HCT116 (cell line): ENCODE measurements around the gene VTI1A. TPM values are rescaled to one million over a fixed set of nuclear protein-coding genes. Genes with fewer than 3 reads are reported as not detected.

Source experiments
- ATAC-seq: fragments of 200-7000 bp; cut with Tn5 transposase; 2 replicates; pipeline ENCODE4 v1.9.1; 2020; ENCODE audit warnings: mild to moderate bottlenecking, moderate library complexity
- BruUV-seq: library from RNA; stranded (reverse); fragments of 400-500 nt; replicated peaks from 2 replicates; lab custom pipeline; 2021; lab: Mats Ljungman, UMichigan
- CTCF ChIA-PET: fragments of 300-600 bp; sonication (Branson Sonifier 250); formaldehyde crosslinking; loops from one replicate; lab custom pipeline; 2021; ENCODE audit warnings: antibody characterized with exemption; lab: Charles Lee
- POLR2A ChIA-PET: fragments of 300-600, 350-600 bp; sonication (Branson Sonifier 250); formaldehyde crosslinking; loops from one replicate; lab custom pipeline; 2021; ENCODE audit warnings: antibody characterized with exemption; lab: Charles Lee
- RAD21 ChIA-PET, 2 experiments: fragments of 300-600 bp; sonication (Branson Sonifier 250); formaldehyde crosslinking; loops; one replicate each; lab custom pipeline; 2023; ENCODE audit warnings: low total read pairs in 2 of 2; ENCODE audit not compliant: uncharacterized antibody in 2 of 2, unreplicated experiment in 2 of 2, low non-redundant PET in 1 of 2; lab: Charles Lee
- DNase-seq: peaks from one replicate; pipeline ENCODE4 v3.0.0-alpha.2; 2010; ENCODE audit warnings: low read depth, low spot score
- H2AFZ ChIP-seq: fragments of 200-600 bp; shearing (Covaris generic), sonication (generic); 2 replicates; pipeline ENCODE4 v1.6.1; 2017; ENCODE audit warnings: low read depth, mixed run types, mixed read lengths, antibody characterized with exemption, low read length; ENCODE audit not compliant: poor library complexity, severe bottlenecking
- H3K27ac ChIP-seq: 2 replicates; pipeline ENCODE4 v1.5.1; 2012; ENCODE audit warnings: low read depth, low read length
- H3K27me3 ChIP-seq: fragments of 200-600 bp; sonication (generic); 2 replicates; pipeline ENCODE4 v1.6.1; 2016; ENCODE audit warnings: mixed run types, low read length, mixed read lengths; ENCODE audit not compliant: insufficient read depth
- H3K36me3 ChIP-seq, 2 experiments: fragments of 200-500 bp in 1 of 2; fragments of 200-600 bp in 1 of 2; sonication (Bioruptor generic) in 1 of 2; sonication (generic) in 1 of 2; 2 replicates each; pipeline versions ENCODE4 v1.5.1 to v1.6.1; 2014 to 2016; ENCODE audit warnings: low read length in 2 of 2, inconsistent platforms in 1 of 2, mixed read lengths in 1 of 2, mixed run types in 1 of 2; ENCODE audit not compliant: insufficient read depth in 2 of 2, control insufficient read depth in 1 of 2
- H3K4me1 ChIP-seq, 2 experiments: fragments of 200-600 bp in 1 of 2; sonication (generic) in 1 of 2; 2 replicates each; pipeline versions ENCODE4 v1.5.1 to v1.6.1; 2012 to 2017; ENCODE audit warnings: low read length in 2 of 2, inconsistent platforms in 1 of 2, mild to moderate bottlenecking in 1 of 2, mixed read lengths in 1 of 2, mixed run types in 1 of 2, moderate library complexity in 1 of 2; ENCODE audit not compliant: insufficient read depth in 2 of 2, control insufficient read depth in 1 of 2
- H3K4me2 ChIP-seq: fragments of 200-600 bp; sonication (generic); 2 replicates; pipeline ENCODE4 v1.6.1; 2017; ENCODE audit warnings: mixed run types, low read length, mixed read lengths
- H3K4me3 ChIP-seq, 2 experiments: fragments of 200-600 bp in 1 of 2; sonication (generic) in 1 of 2; replicated peaks in 1 of 2; 2 replicates each; pipeline ENCODE4 v1.5.1; 2011 to 2016; ENCODE audit warnings: low read length in 2 of 2, control low read depth in 1 of 2, low read depth in 1 of 2, mild to moderate bottlenecking in 1 of 2, mixed read lengths in 1 of 2, mixed run types in 1 of 2
- H3K79me2 ChIP-seq: fragments of 200-600 bp; sonication (generic); 2 replicates; pipeline ENCODE4 v1.6.1; 2017; ENCODE audit warnings: mild to moderate bottlenecking, mixed run types, low read length, moderate library complexity, mixed read lengths; ENCODE audit not compliant: insufficient read depth
- H3K9ac ChIP-seq: fragments of 200-600 bp; sonication (generic); 2 replicates; pipeline ENCODE4 v1.6.1; 2016; ENCODE audit warnings: low read length, mixed read lengths
- H3K9me2 ChIP-seq: fragments of 200-600 bp; sonication (generic), shearing (Covaris generic); 2 replicates; pipeline ENCODE4 v1.6.1; 2017; ENCODE audit warnings: mixed run types, mild to moderate bottlenecking, moderate library complexity; ENCODE audit not compliant: insufficient read depth
- H3K9me3 ChIP-seq, 2 experiments: fragments of 200-500 bp in 1 of 2; fragments of 200-600 bp in 1 of 2; sonication (Bioruptor generic) in 1 of 2; sonication (generic) in 1 of 2; 2 replicates each; pipeline ENCODE4 v1.6.1; 2014 to 2017; ENCODE audit warnings: low read length in 2 of 2, mixed read lengths in 2 of 2, inconsistent platforms in 1 of 2, low read depth in 1 of 2, mild to moderate bottlenecking in 1 of 2, mixed run types in 1 of 2, moderate library complexity in 1 of 2; ENCODE audit not compliant: control insufficient read depth in 1 of 2, insufficient read depth in 1 of 2
- H4K20me1 ChIP-seq: fragments of 200-600 bp; sonication (generic), shearing (Covaris generic); 2 replicates; pipeline ENCODE4 v1.6.1; 2017; ENCODE audit warnings: mixed run types, mild to moderate bottlenecking, moderate library complexity; ENCODE audit not compliant: insufficient read depth
- CBX3 ChIP-seq: IDR thresholded peaks from 2 replicates; pipeline ENCODE4 v1.6.1; 2012; ENCODE audit warnings: low read depth
- FOSL1 ChIP-seq: IDR thresholded peaks from 2 replicates; pipeline ENCODE4 v1.6.1; 2012; ENCODE audit warnings: low read depth
- REST ChIP-seq: IDR thresholded peaks from 2 replicates; pipeline ENCODE4 v1.6.1; 2012; ENCODE audit warnings: low read depth
- SIN3A ChIP-seq: IDR thresholded peaks from 2 replicates; pipeline ENCODE4 v1.6.1; 2012; ENCODE audit warnings: low read depth
- SP1 ChIP-seq: IDR thresholded peaks from 2 replicates; pipeline ENCODE4 v1.6.1; 2012; ENCODE audit warnings: low read depth
- SRF ChIP-seq: IDR thresholded peaks from 2 replicates; pipeline ENCODE4 v1.6.1; 2012; ENCODE audit warnings: low read depth
- ZFX ChIP-seq: fragments of 450-650 bp; IDR thresholded peaks from 2 replicates; pipeline ENCODE4 v1.6.1; 2017
- ZNF274 ChIP-seq: fragments of 200-500 bp; sonication (Bioruptor generic); IDR thresholded peaks from 2 replicates; pipeline ENCODE4 v1.6.1; 2014; ENCODE audit warnings: mild to moderate bottlenecking, low read depth, low read length, inconsistent platforms
- intact Hi-C: fragments of 100-400 bp; cut with micrococcal nuclease; formaldehyde crosslinking; loops from 2 replicates; pipeline ENCODE4 v1.10.0; 2022
- total RNA-seq: library from RNA; stranded (reverse); gene quantifications from one replicate; pipeline ENCODE4 v1.2.1, GENCODE V29; 2021; ENCODE audit not compliant: unreplicated experiment
- TF ChIP-seq, protein P1 (sequence below), 3 experiments: fragments of 200-600 bp in 1 of 3; sonication (generic) in 1 of 3; IDR thresholded peaks in 2 of 3; conservative IDR thresholded peaks in 1 of 3; 2 replicates each; pipeline ENCODE4 v1.5.1; 2012 to 2017; ENCODE audit warnings: low read depth in 2 of 3, low read length in 2 of 3, antibody characterized with exemption in 1 of 3, borderline replicate concordance in 1 of 3, control low read depth in 1 of 3, mild to moderate bottlenecking in 1 of 3, mixed read lengths in 1 of 3, mixed run types in 1 of 3, moderate library complexity in 1 of 3; ENCODE audit not compliant: insufficient read depth in 1 of 3
- TF ChIP-seq, protein P2 (sequence below): IDR thresholded peaks from 2 replicates; pipeline ENCODE4 v1.6.1; 2012

VTI1A gene
- total RNA-seq, 1 experiment from 2014 or later: 80.7 TPM

- ATAC-seq: no peak
- no peak overlapping the region for H3K9ac ChIP-seq
- intact Hi-C loops: no loop called here
- peaks cover 0 to 15% of the 10 kb centered on the region in 2 experiments; a peak in 2 of 4 replicates for H3K36me3 ChIP-seq
- no peaks in the 10 kb centered on the region for H3K79me2 ChIP-seq
- H4K20me1 ChIP-seq: no peaks in the 10 kb centered on the region
- ChIA-PET RAD21 (no interaction called here), CTCF (no interaction called here), POLR2A (no interaction called here)
- H3K27ac ChIP-seq: no peak overlapping the region
- H3K9me3 ChIP-seq: no peaks in the 10 kb centered on the region
- no peak for DNase-seq
- no peaks in the 10 kb centered on the region for H3K4me1 ChIP-seq
- TF ChIP-seq, protein P1, sequence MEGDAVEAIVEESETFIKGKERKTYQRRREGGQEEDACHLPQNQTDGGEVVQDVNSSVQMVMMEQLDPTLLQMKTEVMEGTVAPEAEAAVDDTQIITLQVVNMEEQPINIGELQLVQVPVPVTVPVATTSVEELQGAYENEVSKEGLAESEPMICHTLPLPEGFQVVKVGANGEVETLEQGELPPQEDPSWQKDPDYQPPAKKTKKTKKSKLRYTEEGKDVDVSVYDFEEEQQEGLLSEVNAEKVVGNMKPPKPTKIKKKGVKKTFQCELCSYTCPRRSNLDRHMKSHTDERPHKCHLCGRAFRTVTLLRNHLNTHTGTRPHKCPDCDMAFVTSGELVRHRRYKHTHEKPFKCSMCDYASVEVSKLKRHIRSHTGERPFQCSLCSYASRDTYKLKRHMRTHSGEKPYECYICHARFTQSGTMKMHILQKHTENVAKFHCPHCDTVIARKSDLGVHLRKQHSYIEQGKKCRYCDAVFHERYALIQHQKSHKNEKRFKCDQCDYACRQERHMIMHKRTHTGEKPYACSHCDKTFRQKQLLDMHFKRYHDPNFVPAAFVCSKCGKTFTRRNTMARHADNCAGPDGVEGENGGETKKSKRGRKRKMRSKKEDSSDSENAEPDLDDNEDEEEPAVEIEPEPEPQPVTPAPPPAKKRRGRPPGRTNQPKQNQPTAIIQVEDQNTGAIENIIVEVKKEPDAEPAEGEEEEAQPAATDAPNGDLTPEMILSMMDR (IDR thresholded peaks at IDR 0.05 in 2 of 3, conservative IDR thresholded peaks at IDR 0.05 in 1 of 3; ENCODE audit: borderline replicate concordance in 1 of 3, insufficient read depth in 1 of 3, low read depth in 2 of 3, low read length in 2 of 3): no peak
- TF ChIP-seq FOSL1 (no peak), ZNF274 (no peak), SRF (no peak), CBX3 (no peak), SIN3A (no peak), ZFX (no peak)
- H3K4me3 ChIP-seq: no peak overlapping the region
- H3K9me2 ChIP-seq: no peaks in the 10 kb centered on the region
- H2AFZ ChIP-seq: no peak overlapping the region
- BruUV-seq: no TSS peak
- no peak overlapping the region for H3K4me2 ChIP-seq
- H3K27me3 ChIP-seq: no peaks in the 10 kb centered on the region
Measured at GRCh38 chr10:112678581-112678980, 231.6 kb downstream of the VTI1A start.

DNA sequence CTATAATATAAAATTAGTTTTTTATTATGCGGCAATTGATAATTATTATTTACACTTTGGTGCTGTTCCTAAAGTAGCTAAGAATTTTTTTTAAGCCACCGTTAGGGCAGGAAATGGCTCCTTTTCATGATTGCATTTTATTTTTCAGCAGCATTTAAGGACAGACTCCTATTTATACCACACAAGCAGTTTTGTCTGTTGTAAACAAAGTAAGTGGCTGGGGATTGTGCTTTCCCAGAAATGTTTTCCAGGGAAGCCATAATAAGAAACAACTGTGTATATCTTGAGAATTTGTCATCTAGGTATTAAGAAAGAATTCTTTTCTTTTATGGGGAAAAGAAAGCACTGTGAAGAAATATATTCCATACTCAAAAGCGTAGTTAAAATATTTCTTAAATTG lies 232.0 kb downstream of the VTI1A start:
- no peak overlapping the region for H3K4me2 ChIP-seq
- peaks cover 0 to 15% of the 10 kb centered on the region in 2 experiments; a peak in 2 of 4 replicates for H3K36me3 ChIP-seq
- RAD21 ChIA-PET: no interaction called here
- no peak overlapping the region for H3K27ac ChIP-seq
- no peak for ATAC-seq
- CTCF ChIA-PET: no interaction called here
- no peak overlapping the region for H3K9ac ChIP-seq
- TF ChIP-seq REST (no peak), SRF (no peak), SP1 (no peak), SIN3A (no peak), ZNF274 (no peak)
- TF ChIP-seq, protein P2, sequence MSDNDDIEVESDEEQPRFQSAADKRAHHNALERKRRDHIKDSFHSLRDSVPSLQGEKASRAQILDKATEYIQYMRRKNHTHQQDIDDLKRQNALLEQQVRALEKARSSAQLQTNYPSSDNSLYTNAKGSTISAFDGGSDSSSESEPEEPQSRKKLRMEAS: no peak
- TF ChIP-seq, all 23 proteins: peak for 0
- no TSS peak for BruUV-seq
- Histone ChIP-seq H3K79me2 (no peaks in the 10 kb centered on the region), H3K9me2 (no peaks in the 10 kb centered on the region), H2AFZ (no peak overlapping the region), H3K4me1 (no peaks in the 10 kb centered on the region), H3K9me3 (no peaks in the 10 kb centered on the region), H4K20me1 (no peaks in the 10 kb centered on the region), H3K4me3 (no peak overlapping the region), H3K27me3 (no peaks in the 10 kb centered on the region)
- no peak for DNase-seq
- POLR2A ChIA-PET: no interaction called here
- intact Hi-C loops: no loop called here
